GM21786 (cell line): ENCODE measurements around the gene MLLT3.

ENCODE experiments used
- ATAC-seq: cut with Tn5 transposase; IDR thresholded peaks from one replicate; pipeline ENCODE4 v1.9.1; 2021; ENCODE audit not compliant: unreplicated experiment

The MLLT3 gene

DNA sequence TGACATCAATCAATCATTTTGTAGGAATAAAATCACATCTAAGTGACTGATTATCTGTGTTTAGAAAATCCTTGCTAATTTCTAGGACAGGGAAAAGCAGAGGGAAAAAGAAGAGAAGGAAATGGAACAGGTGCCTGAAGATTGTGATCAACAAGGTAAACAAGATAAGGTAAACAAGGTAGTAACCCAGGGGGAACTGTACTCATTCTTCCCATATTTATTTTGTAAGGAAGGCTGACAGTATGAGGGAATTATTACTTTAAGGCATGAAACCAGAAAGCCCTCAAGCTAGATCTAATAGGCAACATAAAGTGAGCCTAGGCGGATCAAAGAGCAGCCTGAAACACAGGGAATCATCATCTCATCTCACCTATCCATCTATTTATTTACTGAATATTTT lies 231.1 kb downstream of the MLLT3 start:
- ATAC-seq = no peak

DNA sequence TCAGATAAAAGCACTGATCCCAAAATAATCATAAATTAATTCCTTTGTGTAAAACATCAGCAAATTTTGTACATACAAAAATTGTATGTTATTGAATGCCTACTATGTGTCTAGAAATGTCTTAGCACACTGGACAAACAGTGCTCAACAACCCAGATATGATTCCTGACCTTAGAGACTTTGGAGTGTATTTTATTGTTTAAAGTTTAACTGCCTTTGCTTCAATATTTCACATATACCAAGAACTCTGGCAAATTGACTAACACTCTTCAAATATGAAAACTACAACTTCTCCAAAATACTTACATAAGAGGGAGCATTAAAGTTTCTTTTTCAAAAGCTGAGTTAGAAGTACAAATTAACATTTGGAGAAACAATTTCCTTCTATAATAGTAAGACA lies 231.9 kb downstream of the MLLT3 start:
- ATAC-seq = no peak

DNA sequence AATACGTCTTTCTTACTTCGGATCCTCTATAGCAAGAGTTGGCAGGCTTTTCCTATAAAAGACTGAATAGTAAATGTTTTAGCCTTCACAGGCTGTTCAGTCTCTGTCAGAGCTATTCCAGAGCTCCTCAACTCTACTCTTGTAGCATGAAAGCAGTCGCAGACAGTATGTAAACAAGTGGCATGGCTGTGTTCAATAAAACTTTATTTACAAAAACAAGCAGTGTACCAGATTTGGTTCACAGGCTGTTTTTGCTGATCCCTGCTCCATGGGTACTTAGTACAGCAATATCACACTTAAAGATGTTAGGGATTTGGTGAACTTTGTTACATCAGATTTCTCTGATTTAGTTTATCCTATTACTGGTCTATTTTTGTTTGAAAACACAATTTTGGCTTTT lies 235.2 kb downstream of the MLLT3 start:
- no peak for ATAC-seq

DNA sequence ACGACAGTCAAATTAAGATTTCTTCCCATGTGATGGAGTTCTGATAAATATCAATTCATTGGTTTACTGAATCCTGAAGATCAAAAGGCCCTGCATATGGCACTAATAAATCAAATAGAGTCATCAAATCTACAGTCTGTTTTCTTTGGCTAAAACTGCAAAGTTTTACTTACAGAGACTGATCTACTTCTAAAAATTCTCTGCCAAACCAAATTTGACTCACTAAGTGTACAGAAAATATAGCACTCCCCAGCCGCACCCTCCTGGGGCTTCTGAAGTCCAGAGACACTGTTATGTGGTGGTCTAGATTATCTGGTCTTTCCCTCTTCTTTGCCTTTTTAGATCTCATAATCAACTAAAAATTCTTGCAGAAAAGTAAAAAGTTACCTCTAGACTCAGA lies 237.7 kb downstream of the MLLT3 start:
- ATAC-seq = no peak

DNA sequence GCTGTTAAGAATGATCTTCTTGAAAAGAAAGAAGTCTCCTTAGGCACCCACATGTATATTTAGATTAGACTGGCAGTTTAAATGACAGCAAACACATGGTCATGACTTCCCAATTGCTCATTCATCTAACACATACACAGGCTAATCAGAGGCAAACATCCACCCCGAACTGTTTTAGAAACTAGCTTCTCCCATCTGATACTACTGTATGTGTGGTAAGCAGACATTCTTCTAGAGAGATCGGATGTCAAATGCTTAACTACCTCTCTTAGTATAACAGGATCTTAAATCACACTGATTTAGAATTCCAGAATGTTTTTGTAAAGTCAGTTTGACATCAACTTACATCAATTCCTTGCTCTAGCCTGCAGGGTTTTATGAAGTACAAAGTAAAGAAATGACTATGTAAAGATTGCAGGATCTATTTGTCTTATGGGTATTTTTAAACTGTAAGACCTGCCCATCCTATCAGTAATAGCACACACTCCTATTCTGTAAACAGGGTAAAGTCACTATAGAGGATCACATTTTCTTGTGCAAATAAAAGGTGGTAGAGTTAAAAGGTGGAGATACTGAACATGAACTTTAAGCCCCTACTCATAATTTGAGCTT lies 239.7 kb downstream of the MLLT3 start:
- no peak for ATAC-seq

DNA sequence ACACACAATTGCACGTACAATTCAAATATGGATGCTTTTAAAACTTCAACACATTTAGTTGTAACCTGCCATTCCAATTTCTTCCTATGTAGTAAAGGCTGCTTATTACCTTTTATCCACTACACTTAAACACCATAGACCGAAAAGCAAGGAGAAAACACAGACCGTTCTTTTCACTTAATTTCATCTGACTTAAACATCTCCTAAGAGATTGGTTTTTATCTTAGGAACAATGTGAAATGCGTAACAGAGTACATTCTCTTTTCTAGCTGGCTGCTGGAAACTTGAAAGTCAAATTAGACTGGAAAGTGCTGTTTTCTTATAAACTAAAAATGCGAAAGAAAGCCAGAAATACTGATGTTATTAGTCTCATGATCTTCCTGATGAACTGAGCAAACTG lies 241.8 kb downstream of the MLLT3 start:
- ATAC-seq = no peak

DNA sequence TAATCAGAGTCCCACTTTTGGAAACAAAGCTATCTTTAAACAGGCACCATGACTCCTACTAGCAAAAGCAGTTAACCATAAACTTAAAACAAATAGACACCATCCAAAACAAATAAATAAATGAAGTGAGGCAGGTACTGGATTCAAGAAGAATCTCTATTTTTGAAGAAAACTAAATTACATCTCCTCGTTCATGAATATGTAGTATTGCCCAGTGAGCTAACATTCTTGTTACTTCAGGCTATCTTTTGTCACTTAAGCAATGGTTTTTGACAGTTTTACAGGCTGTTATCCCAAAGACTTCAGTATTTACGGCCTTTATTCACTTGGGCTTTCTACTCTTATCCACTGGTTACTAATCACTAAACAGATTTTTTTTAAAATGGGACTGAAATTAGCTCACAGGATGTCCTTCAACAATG lies 242.5 kb downstream of the MLLT3 start:
- no peak for ATAC-seq

DNA sequence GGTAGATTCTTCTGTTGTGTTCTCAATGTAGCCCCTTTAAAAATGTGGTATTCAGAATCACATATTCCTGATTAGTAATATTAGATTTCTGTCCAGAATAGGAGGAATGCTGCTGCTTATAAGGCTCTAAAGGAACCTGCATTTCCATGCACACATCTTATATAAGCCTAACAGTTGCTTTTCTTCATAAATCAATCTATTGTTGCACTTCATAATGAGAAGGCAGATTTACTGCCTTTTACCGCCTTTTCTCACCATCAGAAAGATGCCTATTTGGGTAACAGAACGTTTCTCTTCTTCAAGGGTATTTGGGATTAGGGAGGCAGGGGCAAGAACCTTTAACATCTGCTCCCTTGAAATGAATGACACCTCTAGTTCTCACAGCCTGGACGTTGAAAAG lies 243.4 kb downstream of the MLLT3 start:
- ATAC-seq = no peak

DNA sequence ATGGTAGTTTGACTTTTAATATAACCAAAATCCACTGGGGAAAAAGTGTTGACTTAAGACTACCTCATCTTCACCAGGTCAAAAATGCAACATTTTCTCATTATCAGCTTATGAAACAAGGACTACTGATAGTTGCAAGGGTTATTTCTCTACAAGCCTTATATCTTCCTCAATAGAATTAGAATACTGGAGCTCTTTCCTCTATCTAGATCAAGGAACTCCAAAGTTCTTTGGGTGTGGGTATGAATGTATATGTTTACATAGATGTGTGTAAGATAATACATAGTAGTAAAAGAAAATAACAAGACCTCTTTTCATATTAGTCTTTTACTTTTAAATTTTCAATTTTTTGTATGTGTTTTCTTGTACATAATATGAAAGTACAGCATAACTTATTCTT lies 244.5 kb downstream of the MLLT3 start:
- ATAC-seq = no peak

DNA sequence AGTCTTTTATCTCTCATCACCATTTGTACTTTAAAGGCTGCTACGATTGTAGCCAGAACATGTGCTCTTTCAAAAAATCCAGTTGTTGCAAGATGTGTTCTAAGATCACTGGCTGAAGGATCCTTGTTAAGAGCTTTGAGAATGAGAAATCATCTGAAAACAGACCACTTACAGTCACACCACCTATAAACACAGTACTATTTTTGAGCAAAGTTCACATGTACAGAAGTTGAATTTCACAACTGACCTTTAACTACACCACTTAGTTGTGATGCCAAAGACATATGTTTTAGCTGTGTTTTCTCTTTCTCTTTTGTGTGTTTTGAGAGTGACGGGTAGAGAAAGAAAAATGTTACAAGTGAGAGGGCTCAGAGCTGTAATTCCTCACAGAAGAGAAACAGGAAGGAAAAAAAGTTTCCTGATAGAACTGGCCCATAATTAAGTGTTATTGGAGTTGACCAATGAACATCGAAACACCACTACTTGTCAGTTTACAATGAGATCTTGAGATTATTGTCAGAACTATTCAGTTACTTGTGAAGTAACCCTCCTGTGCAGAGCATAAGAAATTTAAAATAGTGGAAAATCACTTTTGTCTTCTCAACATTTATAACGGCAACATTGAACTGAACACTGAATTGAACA lies 245.4 kb downstream of the MLLT3 start:
- ATAC-seq = peak; percentile 55

DNA sequence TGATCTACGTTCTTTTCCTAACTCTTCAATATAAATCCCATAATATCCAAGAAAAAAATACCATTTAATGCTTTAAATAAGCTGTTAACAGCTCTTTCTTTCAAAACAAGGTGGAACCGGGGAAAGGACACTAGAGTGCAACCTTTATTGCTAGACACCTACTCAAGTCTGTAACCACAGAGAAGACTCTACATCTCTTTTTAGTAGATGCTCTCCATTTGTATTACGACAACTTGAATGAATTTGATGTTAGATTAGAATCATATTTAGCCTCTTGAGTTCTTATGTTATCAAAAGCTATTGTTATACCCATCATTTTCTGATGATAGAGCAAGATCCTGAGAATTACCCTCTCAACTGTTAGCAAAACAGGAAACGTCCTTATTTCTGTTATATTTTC lies 246.3 kb downstream of the MLLT3 start:
- ATAC-seq = no peak

DNA sequence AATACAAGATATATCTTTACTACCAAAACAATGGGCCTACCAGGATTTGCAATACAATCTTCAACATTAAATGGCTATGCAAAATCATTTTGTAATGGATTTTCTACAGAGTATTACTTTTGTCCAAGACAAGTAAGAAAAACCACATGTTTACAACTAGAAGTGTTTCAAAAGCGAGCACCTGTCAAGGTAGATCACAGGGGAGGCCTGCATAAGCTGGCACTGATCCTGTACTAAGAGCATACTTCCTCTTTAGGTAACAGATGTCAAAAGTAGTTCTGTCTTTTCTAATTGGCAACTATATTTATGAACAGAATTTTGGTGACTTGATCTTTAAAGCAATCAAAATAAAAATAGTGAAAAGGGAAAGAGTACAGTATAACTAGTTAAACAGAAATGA lies 249.0 kb downstream of the MLLT3 start:
- no peak for ATAC-seq

DNA sequence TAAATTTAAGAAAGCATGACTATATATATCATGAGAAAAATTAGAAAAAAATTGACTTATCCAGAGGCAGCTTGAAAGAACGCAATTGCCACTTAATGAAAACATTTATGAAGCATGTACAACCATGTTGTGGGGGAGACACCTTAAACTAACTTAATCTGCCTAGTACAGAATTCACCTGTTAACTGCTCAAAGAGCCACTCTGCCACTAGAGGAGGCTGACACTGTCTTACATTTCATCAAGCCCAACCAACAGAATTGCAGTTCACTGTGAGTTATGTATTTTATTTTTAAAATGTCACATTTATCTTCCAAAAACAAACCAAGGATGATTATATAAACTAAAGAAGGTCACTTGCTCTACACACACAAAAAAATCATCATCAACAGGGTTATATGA lies 252.9 kb downstream of the MLLT3 start:
- ATAC-seq = no peak

DNA sequence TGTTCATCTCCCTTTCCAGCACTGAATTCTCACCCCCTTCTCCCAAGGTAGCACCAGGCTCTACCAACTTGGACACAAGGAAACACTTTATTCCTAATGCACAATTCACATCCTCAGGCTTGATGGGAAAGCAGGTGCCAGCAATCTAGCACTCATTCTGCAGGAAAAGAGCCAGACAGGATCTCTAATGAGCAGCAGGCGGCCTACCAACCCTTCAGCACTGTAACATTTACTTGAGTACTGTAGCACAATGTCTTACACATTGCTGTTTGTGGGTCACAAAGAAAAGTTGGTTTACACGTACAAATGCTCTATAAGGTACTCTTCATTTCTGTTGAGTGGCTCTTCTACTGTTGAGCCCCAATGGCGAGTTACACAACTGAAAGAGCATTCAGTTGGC lies 254.4 kb downstream of the MLLT3 start:
- ATAC-seq = no peak

DNA sequence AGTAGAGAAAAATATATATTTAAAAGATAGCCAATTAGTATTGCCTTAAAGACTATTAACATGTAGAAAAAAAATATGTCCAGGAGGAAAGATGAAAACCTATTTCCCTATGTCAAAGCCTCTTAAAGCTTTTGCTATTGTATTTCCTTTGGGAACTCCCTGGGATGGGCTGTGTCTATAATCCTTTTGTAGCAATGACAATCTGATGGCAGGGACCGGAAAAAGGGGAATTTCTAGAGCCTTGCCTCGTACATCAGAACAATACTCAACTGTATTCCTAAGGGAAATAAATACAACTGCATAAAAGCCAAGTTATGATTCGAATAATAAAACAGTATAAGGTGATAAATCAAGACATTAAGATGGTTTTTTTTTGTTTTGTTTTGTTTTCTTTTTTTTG lies 257.3 kb downstream of the MLLT3 start:
- ATAC-seq = no peak

DNA sequence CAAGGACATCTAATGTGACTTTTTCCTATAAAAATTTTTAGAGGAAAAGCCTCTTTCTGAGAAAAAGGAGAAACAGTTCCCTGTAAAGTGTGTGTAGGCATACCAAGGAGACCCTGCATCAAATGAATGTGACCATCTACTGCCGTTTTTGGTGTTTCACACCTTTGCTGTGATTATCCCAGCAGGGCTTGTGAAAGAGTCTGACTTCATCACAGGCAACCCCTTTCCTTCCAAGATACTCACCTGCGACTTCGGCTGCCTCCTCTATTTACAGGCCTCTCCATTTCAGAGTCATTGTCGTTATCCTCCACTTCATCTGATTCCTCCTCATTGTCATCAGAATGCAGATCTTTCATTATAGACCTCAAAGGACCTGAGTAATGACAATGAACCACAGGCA lies 259.1 kb downstream of the MLLT3 start:
- ATAC-seq = no peak

DNA sequence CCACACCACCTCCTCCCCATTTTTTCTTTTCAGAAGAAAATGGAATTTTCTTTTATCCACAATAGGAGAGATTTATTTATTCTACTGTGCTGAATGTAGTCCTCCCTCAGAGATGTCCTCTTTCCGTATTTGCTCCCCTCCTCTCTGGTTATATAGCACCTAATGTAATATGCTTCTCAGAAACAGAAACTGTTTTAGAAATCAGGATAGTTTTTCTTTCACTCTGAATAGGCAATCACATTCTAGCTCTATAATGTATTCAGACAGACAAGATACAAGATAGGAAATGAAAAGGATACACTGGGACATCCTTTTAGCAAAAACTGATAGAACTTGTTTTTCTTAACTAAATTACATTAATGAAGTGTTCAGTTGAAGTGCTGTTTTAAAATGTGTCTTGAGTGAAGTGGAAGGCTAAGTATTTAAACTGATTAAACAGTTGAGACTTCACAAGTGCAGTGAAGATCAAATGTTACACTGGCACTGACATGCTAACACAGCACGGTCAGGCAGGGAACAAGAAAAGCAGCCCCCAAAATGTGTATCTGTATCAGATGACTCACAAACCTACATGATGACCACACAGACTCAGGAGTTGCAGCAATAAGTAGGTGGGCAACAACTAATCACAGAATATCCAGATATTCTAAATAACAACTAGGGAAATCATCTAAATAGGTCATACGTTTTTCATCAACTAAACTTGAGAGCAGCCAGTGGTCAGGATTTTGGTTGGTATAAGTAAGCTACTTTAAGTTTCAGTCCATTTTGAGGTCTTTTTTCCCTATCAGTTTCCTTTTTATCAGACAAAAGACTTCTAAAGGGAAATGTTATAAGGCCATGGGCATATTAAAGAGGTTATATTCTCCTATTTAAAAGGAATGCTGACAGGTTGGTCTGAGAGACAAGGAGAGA lies 260.4 kb downstream of the MLLT3 start:
- ATAC-seq = peak; percentile 72

DNA sequence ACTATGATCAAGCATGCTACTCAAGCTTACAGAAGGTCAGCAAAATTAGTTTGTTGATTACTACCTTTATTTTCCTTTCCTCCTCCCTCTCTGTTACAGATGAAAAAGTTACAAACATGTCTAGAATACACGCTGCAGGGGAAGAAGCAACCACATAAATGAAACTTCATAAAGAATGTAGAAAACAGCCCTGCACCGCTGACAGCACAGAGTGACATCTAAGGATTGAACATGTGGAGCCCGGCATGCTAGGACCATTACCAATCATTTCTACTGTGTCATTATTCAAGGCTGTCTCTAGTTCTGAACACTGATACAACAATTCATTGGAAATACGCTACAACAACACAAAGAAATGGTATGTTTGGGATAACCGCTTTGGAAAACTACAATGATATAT lies 261.1 kb downstream of the MLLT3 start:
- ATAC-seq = no peak

DNA sequence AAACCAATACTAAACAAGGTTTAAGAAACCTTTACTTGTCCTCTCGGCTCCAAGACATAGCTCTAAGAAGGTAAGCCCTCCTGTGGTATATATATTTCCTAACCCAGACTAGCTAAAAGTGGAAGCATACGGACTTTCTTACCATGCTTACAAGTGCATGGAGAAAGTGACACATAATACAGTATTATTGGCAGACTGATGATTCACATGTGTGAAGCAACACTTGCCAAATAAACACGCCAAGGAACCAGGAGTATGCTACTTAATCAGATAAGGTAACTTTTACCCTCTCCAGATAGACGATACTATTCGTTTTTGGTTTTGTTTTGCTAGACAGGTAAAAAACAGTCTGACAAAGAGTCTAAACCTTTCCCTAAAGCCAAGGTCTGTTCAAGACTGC lies 264.1 kb downstream of the MLLT3 start:
- ATAC-seq = no peak

DNA sequence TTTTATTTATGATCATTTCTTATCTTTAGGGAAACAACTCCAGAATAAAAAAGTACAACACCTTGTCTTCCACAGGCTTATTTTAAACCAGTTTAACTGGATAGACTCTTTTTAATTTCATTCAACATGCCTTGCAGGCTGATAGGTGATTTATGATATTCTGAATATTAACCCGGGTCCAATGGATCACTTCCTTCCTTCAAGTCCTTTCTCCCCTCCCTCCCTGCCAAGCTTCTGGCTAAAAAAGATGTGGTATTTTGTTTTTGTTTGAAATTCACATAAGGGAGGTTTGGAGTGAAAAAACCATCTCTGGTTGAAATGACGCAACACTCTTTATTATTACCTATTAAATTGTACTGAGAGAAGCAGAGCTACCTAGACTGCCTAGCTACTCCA lies 265.3 kb downstream of the MLLT3 start:
- no peak for ATAC-seq

DNA sequence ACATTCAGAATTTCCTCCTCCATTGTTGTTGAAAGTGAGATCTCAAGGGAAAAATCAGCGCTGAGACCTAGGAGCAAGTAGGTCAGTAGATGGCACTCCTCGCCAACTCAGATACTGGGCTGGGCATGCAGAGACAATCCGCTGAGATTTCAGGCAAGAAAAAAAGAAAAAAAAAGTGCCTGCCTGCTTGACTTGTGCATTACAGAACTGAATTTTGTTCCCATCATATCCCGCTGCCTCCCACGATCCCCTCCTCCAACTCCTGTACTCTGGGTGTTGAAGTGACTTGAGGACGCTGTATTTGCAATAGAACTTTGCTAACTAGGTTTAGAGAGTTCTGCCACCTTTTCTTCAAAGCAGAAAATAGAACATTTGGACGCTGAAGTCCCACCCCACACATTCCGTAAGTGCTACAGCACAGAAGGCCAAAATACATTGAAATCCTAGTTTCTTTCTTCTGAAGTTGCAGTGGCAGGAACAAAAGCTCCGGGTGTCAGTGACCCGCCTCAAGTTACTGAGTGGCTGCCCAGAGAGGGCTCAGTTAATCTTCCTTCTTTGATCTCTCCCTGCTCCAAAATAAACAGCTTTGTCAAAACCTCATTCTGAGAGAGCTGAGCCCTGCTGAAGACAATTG lies 265.8 kb downstream of the MLLT3 start:
- ATAC-seq = peak; percentile 52

DNA sequence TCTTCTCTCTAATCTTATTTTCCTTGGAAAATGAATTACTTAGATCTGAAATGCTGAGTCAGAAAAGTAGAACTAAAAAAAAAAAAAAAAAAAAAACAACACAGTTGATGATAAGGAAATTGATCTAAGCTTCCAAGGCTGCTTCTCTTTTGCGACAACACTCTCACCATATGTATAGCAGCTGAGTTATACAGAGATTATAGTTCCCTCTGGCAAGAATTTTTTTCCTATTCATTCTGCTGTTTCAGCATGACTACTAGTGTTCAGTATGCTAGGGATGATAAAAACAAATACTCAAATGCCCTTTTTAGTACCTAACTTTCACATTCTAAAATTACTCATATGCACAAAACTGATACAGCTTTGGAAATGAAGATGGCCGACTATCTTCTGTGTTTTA lies 267.3 kb downstream of the MLLT3 start:
- no peak for ATAC-seq
